ENCODE data around the gene KIFC3. TPM values are rescaled to one million over a fixed set of nuclear protein-coding genes. Genes with fewer than 3 reads are reported as not detected.

Gene KIFC3
- total and polyA plus RNA-seq, 2 of the 8 experiments (the other 6 are each of a cell fraction or from before 2014, with no cell fraction given) = 2.1 to 7.1 TPM

- no peaks in the 10 kb centered on the region for H3K79me1 ChIP-seq (ENCODE audit: low read depth, low read length)
- WGBS, 2 experiments (ENCODE audit: extremely low coverage in 1 of 2, insufficient coverage in 1 of 2, insufficient read length in 1 of 2, insufficient replicate concordance in 2 of 2, low coverage in 1 of 2, low lambda C conversion rate in 2 of 2, missing lambda C conversion rate in 1 of 2) = 46% methylated on average over 5 of the region's 5 CpGs; no CpG with 5 or more reads in 1 of the 2 experiments
- H3K36me3 ChIP-seq (ENCODE audit: control insufficient read depth in 2 of 4, insufficient read depth in 4 of 4, low read length in 3 of 4) = no peaks in the 10 kb centered on the region
- H4K5ac ChIP-seq (ENCODE audit: insufficient read length, low read depth, low read length) = no peak overlapping the region
- no peaks in the 10 kb centered on the region for H3K27me3 ChIP-seq (replicated peaks in 1 of 4; ENCODE audit: control insufficient read depth in 3 of 4, extremely low read depth in 1 of 4, insufficient read depth in 3 of 4, low read length in 3 of 4)
- no peak overlapping the region for H2AK5ac ChIP-seq (ENCODE audit: low read depth, low read length)
- peak overlapping the region; percentile 81; the same call in 1 of the 2 replicates for H3K18ac ChIP-seq (ENCODE audit: extremely low read depth, low read length)
- DNase-seq (ENCODE audit: low read depth in 1 of 2, low spot score in 2 of 2) (no peak), FAIRE-seq (no peak)
- H4K8ac ChIP-seq (ENCODE audit: extremely low read depth, insufficient read depth, low read length) = no peak overlapping the region
- H2AFZ ChIP-seq (ENCODE audit: low read length) = peak overlapping the region; percentile 70; the same call in 1 of the 2 replicates
- H3K14ac ChIP-seq (ENCODE audit: insufficient read length) = no peak overlapping the region
- H3K4me1 ChIP-seq (replicated peaks in 1 of 4; ENCODE audit: control insufficient read depth in 3 of 4, insufficient read depth in 4 of 4, low read length in 3 of 4) = peaks cover 6 to 12% (median 9%) of the 10 kb centered on the region in 4 experiments
- no peak overlapping the region for H2BK12ac ChIP-seq (ENCODE audit: low read depth, low read length)
- H2BK120ac ChIP-seq (replicated peaks; ENCODE audit: low read depth, low read length) = no peak overlapping the region
- H3K9me3 ChIP-seq (ENCODE audit: insufficient read depth in 2 of 2, low read depth in 1 of 2, low read length in 1 of 2) = no peaks in the 10 kb centered on the region
- TF ChIP-seq NANOG (IDR thresholded peaks at IDR 0.05; ENCODE audit: insufficient read depth, low read depth, low read length, poor library complexity, severe bottlenecking) = no peak
- no peak for TF ChIP-seq E2F6 (IDR thresholded peaks at IDR 0.05)
- no peak for TF ChIP-seq SIX5 (IDR thresholded peaks at IDR 0.05; ENCODE audit: low read depth, low read length)
- TF ChIP-seq SP4 (IDR thresholded peaks at IDR 0.05; ENCODE audit: low read length) = no peak
- no peak overlapping the region for H3K56ac ChIP-seq (replicated peaks; ENCODE audit: insufficient read length, low read depth, low read length)
- ChIA-PET CTCF (ENCODE audit: partially characterized antibody) (interaction anchor here (0.9 to 2.9 kb wide), 9 partner anchors 9 to 65 kb away, joined by 3 to 10 read pairs (median 4); partner anchors contain the start of gene KIFC3), POLR2A (ENCODE audit: partially characterized antibody) (interaction anchor here (1.3 to 1.8 kb wide), 2 partner anchors 24 to 166 kb away, joined by 3 read pairs; partner anchors contain the start of gene USB1)
- H3K4me3 ChIP-seq (ENCODE audit: extremely low read depth in 1 of 4, insufficient read depth in 2 of 4, low read depth in 3 of 4, low read length in 4 of 4) = no peak overlapping the region
- no peak overlapping the region for H3K4ac ChIP-seq (replicated peaks; ENCODE audit: insufficient read length, low read depth, low read length)
- no peak overlapping the region; a peak in 1 of 7 replicates for H3K9ac ChIP-seq (replicated peaks in 1 of 4; ENCODE audit: extremely low read depth in 1 of 4, low read depth in 3 of 4, low read length in 3 of 4)
- peak overlapping the region; percentile 86 for H4K91ac ChIP-seq (replicated peaks; ENCODE audit: insufficient read length, low read length)
- H3K23me2 ChIP-seq (ENCODE audit: low read depth, low read length) = no peaks in the 10 kb centered on the region; the same call in 1 of the 2 replicates
- H2BK20ac ChIP-seq (ENCODE audit: low read length) = 0 out of 2 replicates have a peak overlapping the region, but pooled peaks have one; percentile 77
- no peak overlapping the region for H2BK15ac ChIP-seq (ENCODE audit: low read length)
- no peak overlapping the region for H3K27ac ChIP-seq (ENCODE audit: low read depth, low read length)
- no peaks in the 10 kb centered on the region for H3K79me2 ChIP-seq (ENCODE audit: control insufficient read depth in 1 of 2, insufficient read depth in 2 of 2, low read length in 2 of 2)
- H3K4me2 ChIP-seq (ENCODE audit: insufficient read depth in 1 of 2, low read depth in 2 of 2, low read length in 2 of 2) = peak overlapping the region in 1 of 2 experiments; percentile 40; a peak in 1 of 4 replicates
- no peaks in the 10 kb centered on the region for H4K20me1 ChIP-seq (replicated peaks in 1 of 2; ENCODE audit: control insufficient read depth in 1 of 2, insufficient read depth in 2 of 2, low read length in 2 of 2)
- no peak overlapping the region for H3K23ac ChIP-seq (ENCODE audit: insufficient read length)
- H2BK5ac ChIP-seq (ENCODE audit: low read depth, low read length) = no peak overlapping the region
These were observed 32.6 kb upstream of the KIFC3 start for GRCh38 chr16:57834936-57835335.
